ENCODE data around the gene MEGF9. TPM values are rescaled to one million over a fixed set of nuclear protein-coding genes. Genes with fewer than 3 reads are reported as not detected.

Gene MEGF9
- total RNA-seq, 1 experiment from 2014 or later: 35.7 TPM

DNA sequence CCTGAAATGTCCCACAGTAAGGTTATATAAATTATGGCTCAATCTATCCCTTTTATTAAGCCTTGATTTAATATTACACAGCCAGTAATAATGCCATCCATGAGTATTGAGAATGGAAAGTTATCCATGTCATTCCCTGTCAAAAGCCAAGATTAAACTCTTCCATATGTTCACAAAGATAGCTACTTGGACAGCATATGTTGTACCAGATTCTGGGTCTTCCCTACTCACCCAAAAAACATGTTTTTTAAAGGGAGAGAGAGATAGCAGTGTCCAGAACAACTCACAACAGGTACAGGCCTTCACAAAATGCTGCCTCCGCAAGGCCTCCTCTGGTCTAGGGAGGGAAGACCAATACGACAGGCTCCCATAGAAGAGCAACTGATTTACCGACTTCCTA is 149.7 kb downstream of the MEGF9 start:
- Histone ChIP-seq H2AFZ (no peak overlapping the region), H3K4me2 (no peak overlapping the region), H3K9me2 (ENCODE audit: insufficient read depth) (no peaks in the 10 kb centered on the region), H3K79me2 (ENCODE audit: low read depth) (no peaks in the 10 kb centered on the region; the same call in 1 of the 2 replicates), H3K27ac (no peak overlapping the region), H4K20me1 (ENCODE audit: insufficient read depth) (no peaks in the 10 kb centered on the region), H3K36me3 (ENCODE audit: low read depth) (no peaks in the 10 kb centered on the region), H3K4me3 (no peak overlapping the region), H3F3A (ENCODE audit: insufficient read depth, low read depth) (no peaks in the 10 kb centered on the region), H3K27me3 (ENCODE audit: insufficient read depth, low read depth) (no peaks in the 10 kb centered on the region), H3K4me1 (replicated peaks; ENCODE audit: insufficient read depth) (no peaks in the 10 kb centered on the region), H3K9me3 (ENCODE audit: insufficient read depth, low read depth) (no peaks in the 10 kb centered on the region)
- POLR2A ChIA-PET (ENCODE audit: unreplicated experiment): no interaction called here
- TF ChIP-seq EZH2 (IDR thresholded peaks at IDR 0.05; ENCODE audit: low read depth) (no peak), CTCF (conservative IDR thresholded peaks at IDR 0.05) (no peak)
- no peak for DNase-seq
- CTCF ChIA-PET: no interaction called here
- no TSS peak for BruUV-seq (replicated peaks)
- intact Hi-C loops (cut with micrococcal nuclease; ENCODE audit: unreplicated experiment): no loop called here

DNA sequence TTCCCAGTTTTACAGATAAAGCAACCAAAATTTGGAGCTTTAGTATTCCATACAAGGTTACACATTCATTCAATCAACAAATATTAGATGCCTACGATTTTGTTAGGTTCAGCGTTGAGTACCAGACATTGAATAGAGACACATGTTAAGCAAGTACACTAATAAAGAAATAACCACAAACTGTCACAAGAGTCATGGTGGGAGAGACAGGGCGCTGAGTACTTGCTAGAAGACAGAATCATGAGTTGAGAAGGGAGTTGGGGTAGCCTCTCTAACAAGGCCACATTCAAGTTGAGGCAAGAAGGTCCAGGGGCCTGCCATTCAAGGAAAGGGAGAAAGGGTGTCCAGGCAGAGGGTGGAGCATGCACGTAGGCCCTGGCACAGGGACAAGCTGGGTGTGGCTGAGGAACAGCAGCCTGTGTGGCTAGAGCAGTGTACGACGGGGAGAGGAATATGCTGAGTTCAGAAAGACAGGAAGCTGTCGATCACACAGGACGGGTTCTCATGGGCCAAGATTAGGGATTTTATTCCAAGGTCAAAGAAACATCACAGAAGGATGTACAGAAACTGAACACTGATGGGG is 151.3 kb downstream of the MEGF9 start:
- ChIA-PET CTCF (no interaction called here), POLR2A (ENCODE audit: unreplicated experiment) (no interaction called here)
- Histone ChIP-seq H3F3A (ENCODE audit: insufficient read depth, low read depth) (no peaks in the 10 kb centered on the region), H3K9me3 (ENCODE audit: insufficient read depth, low read depth) (no peaks in the 10 kb centered on the region), H3K79me2 (ENCODE audit: low read depth) (no peaks in the 10 kb centered on the region; the same call in 1 of the 2 replicates), H3K4me2 (no peak overlapping the region), H4K20me1 (ENCODE audit: insufficient read depth) (0 out of 2 replicates have a peak, but pooled peaks cover 3% of the 10 kb centered on the region), H3K9me2 (ENCODE audit: insufficient read depth) (no peaks in the 10 kb centered on the region), H2AFZ (no peak overlapping the region), H3K36me3 (ENCODE audit: low read depth) (no peaks in the 10 kb centered on the region), H3K27me3 (ENCODE audit: insufficient read depth, low read depth) (no peaks in the 10 kb centered on the region), H3K27ac (no peak overlapping the region), H3K4me3 (no peak overlapping the region), H3K4me1 (replicated peaks; ENCODE audit: insufficient read depth) (no peaks in the 10 kb centered on the region)
- DNase-seq: no peak
- BruUV-seq (replicated peaks): no TSS peak
- no peak for TF ChIP-seq EZH2 (IDR thresholded peaks at IDR 0.05; ENCODE audit: low read depth)
- TF ChIP-seq CTCF (conservative IDR thresholded peaks at IDR 0.05): no peak
- intact Hi-C loops (cut with micrococcal nuclease; ENCODE audit: unreplicated experiment): no loop called here

GRCh38 chr9:120561709-120562108 is 152.6 kb downstream of the MEGF9 start:
- Histone ChIP-seq H2AFZ (no peak overlapping the region), H3K27ac (no peak overlapping the region), H3F3A (ENCODE audit: insufficient read depth, low read depth) (no peaks in the 10 kb centered on the region), H3K9me3 (ENCODE audit: insufficient read depth, low read depth) (no peaks in the 10 kb centered on the region), H3K4me2 (no peak overlapping the region), H4K20me1 (ENCODE audit: insufficient read depth) (0 out of 2 replicates have a peak, but pooled peaks cover 3% of the 10 kb centered on the region), H3K36me3 (ENCODE audit: low read depth) (no peaks in the 10 kb centered on the region), H3K79me2 (ENCODE audit: low read depth) (no peaks in the 10 kb centered on the region; the same call in 1 of the 2 replicates), H3K27me3 (ENCODE audit: insufficient read depth, low read depth) (no peaks in the 10 kb centered on the region), H3K4me3 (no peak overlapping the region), H3K4me1 (replicated peaks; ENCODE audit: insufficient read depth) (no peaks in the 10 kb centered on the region), H3K9me2 (ENCODE audit: insufficient read depth) (no peaks in the 10 kb centered on the region)
- CTCF ChIA-PET: no interaction called here
- TF ChIP-seq EZH2 (IDR thresholded peaks at IDR 0.05; ENCODE audit: low read depth): no peak
- DNase-seq: no peak
- POLR2A ChIA-PET (ENCODE audit: unreplicated experiment): no interaction called here
- no TSS peak for BruUV-seq (replicated peaks)
- intact Hi-C loops (cut with micrococcal nuclease; ENCODE audit: unreplicated experiment): no loop called here

DNA sequence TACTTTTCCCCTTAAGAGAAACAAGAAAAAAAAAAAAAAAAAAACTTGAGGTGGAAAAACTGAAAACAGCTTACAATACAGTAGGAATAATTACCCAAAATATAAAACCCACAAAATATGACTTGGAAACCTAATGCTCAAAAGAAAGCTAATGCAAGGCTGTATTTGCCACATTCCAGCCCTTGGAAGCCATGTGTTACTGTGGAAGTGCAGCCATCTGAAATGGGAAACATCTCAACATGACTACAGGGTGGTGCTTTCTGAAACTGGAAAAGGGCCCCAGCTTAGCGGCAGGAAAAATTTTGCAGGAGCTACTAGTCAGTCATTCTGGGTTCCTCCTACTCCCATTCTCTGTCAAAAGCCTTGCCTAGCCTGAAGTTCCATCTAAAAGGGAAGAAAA is 154.7 kb downstream of the MEGF9 start:
- Histone ChIP-seq H3K9me3 (ENCODE audit: insufficient read depth, low read depth) (no peaks in the 10 kb centered on the region), H3K9me2 (ENCODE audit: insufficient read depth) (no peaks in the 10 kb centered on the region), H3K27ac (no peak overlapping the region), H3K4me1 (replicated peaks; ENCODE audit: insufficient read depth) (no peaks in the 10 kb centered on the region), H3K27me3 (ENCODE audit: insufficient read depth, low read depth) (no peaks in the 10 kb centered on the region), H3K79me2 (ENCODE audit: low read depth) (no peaks in the 10 kb centered on the region; the same call in 1 of the 2 replicates), H2AFZ (no peak overlapping the region), H3F3A (ENCODE audit: insufficient read depth, low read depth) (no peaks in the 10 kb centered on the region), H3K36me3 (ENCODE audit: low read depth) (no peaks in the 10 kb centered on the region), H3K4me2 (no peak overlapping the region), H4K20me1 (ENCODE audit: insufficient read depth) (0 out of 2 replicates have a peak, but pooled peaks cover 8% of the 10 kb centered on the region), H3K4me3 (no peak overlapping the region)
- ChIA-PET POLR2A (ENCODE audit: unreplicated experiment) (interaction anchor here (0.9 kb wide), 1 partner anchor 27 kb away, joined by 4 read pairs; no protein-coding TSS in a partner anchor), CTCF (no interaction called here)
- no TSS peak for BruUV-seq (replicated peaks)
- intact Hi-C loops (cut with micrococcal nuclease; ENCODE audit: unreplicated experiment): no loop called here
- DNase-seq: no peak
- TF ChIP-seq CTCF (conservative IDR thresholded peaks at IDR 0.05) (no peak), EZH2 (IDR thresholded peaks at IDR 0.05; ENCODE audit: low read depth) (no peak)

Measured in PC-9 (cell line).